DMS114 treated with DMSO at 0.1 percent for 48 hours (cell line): Measurements from ENCODE around the gene POLA1.

ENCODE experiments used
- DNase-seq: peaks from one replicate; lab custom pipeline; 2025; ENCODE audit not compliant: unreplicated experiment; lab: John Stamatoyannopoulos, UW

The POLA1 gene

DNA sequence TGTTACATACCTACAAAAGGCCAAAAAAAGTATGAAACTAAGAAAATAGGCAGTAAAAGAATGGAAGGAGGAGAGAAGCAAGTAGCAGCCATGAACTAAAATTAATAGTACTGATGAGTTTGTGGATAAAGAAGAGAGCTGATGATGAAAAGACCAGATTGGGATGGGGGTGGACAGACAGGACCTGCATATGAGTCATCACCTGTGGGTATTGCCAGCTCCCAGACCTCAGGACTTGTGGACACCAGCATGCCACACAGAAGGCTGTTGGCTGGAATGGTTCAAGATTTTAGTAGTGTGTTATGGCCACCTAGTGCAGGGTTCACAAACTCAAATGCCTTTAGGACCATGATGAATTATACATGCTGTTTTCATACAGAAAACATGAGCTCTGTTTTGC, 263.1 kb downstream of the POLA1 start:
- no peak for DNase-seq

DNA sequence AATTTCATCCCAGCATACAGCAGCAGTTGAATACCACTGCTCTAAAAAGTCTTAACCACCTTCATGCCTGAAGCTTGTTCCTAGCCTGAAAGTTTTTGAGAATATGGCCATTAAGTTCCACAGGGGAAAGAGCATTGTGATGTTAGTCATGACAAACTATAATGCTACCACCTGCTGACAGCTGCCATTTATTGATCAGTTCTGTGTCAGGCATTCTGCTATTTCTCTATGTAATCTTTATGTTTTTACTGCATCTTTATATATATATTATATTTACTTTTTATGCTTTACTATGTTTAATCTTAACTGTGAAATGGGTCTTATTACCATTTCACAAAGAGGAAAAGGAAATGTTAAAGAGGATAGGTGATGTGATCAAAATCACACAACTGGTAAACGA, 268.1 kb downstream of the POLA1 start:
- no peak for DNase-seq

DNA sequence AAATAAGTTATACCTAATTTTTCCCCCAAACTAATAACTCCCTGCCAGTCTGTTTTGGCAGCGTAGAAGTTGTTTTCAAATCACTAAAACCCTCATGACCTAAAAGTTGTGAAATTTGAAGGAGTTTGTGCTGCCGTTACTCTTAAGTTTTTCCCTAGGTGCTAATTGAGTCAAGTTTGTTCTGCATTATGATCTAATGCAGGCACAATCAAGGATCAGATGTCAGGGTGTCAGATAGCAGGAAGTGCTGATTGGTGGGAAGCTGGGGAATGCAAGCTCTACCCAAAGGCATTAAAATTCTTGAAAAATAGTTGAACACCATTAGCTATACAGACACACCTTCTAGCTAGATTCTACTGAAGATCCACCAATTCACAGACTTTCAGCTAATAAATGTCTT, 270.1 kb downstream of the POLA1 start:
- DNase-seq: no peak

DNA sequence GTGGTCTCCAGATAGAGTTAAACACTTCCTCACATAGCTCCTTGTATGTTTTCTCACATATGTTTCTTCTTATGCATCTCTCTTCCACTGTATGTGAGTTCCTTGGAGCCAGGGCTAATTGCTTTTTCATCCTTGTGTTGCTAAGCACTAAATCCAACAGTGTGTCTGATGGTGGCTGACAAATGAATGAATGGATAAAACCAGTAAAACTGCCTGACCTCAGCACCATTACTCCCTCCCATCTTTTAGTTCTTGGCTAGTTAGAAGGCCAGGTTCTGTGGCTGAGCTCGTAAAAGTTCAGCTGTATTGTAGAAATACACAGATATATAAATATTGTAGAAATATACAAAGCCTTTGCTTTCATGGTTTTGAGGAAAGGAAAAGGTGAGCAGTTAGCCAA, 271.7 kb downstream of the POLA1 start:
- DNase-seq: no peak

DNA sequence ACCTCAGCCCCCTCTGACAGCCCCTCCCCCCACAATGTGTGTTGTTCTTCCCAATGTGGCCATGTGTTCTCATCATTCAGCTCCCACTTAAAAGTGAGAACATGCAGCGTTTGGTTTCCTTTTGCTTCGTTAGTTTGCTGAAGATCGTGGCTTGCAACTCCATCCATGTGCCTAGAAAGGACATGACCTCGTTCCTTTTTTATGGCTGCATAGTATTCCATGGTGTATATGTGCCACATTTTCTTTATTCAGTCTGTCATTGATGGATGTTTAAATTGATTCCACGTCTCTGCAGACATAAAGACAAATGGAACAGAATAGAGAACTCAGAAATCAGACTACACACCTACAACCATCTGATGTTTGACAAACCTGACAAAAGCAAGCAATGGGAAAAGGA, 276.1 kb downstream of the POLA1 start:
- DNase-seq: no peak

DNA sequence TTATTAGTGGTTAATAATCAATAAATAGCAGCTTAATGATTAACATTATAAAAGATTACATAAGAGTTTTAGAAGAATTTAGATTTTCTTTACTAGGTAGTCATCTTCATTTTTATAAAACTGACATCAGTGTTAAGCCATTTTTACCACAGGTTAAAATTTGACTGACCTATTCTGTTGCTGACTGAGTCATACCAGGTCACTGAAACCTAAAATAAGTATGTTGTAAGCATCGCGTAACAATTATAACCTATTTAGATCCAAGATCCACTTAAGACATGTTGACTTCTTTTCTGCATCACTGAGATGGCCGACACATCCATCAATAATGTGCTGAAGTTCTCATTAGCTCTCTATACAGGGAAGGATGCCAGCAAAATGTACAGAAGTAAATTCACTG, 285.4 kb downstream of the POLA1 start:
- DNase-seq: no peak

DNA sequence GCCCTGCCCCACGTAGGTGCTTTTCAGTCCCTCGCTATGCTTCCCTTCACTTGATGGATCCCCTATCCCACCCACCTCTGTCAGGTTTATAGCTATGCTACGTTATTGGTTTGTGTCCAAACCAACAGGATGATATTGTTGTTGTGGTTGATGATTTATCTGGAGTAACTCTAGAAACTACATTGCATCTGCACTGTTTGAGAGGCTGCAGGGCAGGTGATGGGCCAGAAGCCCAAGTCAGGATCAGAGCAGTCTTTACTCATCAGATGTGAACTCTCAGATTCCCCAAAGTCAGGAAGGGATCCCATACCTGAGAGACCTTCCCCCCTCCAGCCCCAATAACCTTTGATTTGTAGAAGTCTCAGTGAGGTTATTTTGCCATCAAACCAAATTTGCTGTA, 287.3 kb downstream of the POLA1 start:
- DNase-seq: no peak

DNA sequence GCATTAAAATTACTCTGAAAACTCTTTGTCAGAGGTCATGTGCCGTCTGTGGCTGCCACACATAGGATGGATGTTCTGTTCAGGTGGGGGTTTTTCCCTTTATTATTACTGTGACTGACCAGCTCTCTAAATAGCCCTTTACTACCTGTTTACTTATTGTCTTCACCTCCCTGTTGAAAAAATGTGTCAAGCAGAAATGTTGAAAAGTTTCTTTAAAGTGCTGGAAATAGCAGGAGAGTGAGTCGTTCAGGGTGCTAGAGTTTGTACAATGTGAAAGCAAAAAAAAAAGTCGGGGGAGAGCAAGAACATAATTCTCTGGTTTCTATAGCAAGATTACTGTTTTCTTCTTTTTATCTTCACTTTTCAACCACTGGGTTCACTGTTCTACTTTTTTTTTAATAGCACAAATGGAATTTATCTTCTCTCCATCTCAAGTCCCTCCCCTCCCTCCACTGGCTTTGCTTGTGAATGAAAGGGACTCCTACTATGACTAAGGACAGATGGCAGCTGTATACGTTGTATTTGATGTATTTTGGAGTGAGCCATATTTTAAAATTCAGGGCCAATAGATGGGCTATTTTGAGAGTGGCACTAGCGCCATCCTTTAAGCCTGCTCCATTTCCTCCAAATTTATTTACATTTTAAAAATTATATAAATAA, 288.7 kb downstream of the POLA1 start:
- no peak for DNase-seq

DNA sequence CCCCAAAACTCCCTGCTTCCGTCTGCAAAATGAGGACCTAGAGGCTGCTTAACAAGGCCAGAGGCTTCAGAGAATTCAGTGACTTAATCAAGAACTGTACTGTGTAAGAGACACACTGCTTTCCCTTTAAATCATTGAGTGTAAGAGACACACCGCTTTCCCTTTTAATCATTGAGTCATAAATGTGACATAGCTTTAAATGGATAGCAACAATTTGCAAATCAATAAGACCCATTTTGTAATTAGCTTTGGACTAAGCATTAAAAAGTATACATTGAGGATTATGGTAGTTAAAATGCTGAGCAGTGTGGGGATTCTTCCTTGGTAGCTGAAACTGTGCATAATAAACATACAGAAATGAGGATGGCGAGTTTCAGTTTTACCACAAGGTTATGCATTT, 290.2 kb downstream of the POLA1 start:
- no peak for DNase-seq

DNA sequence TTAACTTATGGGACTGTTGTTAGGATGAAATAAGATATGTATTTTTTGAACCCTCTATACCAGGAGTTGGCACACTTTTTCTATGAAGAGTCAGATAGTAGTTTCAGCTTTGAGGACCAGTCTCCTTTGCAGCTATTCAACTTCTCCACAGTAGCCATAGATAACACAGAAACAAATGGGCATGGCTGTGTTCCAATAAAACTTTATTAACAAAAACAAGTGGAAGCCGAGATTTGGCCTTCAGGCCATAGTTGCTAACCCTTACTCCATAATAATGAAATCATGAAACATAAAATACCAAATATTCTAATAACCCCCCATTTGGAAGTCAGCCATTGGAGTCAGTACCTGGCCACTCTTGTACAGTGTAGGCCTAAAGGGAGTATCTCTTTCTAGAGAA, 291.4 kb downstream of the POLA1 start:
- DNase-seq: no peak

DNA sequence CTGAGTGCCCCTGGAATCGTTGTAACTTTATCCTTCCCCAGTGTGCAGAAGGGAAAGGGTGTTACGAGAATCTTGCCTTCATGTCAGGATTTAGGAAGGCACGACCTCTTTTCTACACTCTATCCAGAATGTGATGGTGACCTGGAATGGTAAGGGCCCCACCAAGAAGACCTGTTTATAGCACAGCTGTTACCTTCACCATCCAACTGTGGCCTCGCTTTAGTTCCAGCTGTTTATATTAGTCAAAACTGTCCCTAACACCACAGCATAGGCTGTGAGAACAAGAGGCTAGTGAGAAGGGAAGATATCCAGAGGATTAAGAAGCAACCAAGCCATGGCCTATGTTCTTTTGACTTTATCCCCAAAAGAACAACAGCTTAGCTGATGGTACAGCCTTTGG, 294.0 kb downstream of the POLA1 start:
- no peak for DNase-seq

DNA sequence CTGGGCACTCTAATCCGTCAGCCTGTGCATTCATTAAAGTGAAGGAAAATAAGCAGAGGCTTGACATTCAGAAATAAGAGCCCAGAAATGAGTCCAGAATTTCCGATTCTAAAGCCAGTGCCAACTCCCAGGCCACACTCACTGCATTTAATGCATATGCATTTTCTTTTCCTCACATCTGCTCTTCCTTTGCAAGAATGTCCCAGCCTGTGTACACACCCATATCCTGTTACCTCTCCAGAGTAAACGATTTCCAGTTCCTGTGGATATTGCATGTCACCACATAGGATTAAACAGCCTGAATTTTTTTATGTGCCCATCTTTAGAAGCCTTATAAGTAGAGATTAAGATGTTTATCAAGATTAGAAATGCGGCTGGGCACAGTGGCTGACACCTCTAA, 294.6 kb downstream of the POLA1 start:
- DNase-seq: no peak

DNA sequence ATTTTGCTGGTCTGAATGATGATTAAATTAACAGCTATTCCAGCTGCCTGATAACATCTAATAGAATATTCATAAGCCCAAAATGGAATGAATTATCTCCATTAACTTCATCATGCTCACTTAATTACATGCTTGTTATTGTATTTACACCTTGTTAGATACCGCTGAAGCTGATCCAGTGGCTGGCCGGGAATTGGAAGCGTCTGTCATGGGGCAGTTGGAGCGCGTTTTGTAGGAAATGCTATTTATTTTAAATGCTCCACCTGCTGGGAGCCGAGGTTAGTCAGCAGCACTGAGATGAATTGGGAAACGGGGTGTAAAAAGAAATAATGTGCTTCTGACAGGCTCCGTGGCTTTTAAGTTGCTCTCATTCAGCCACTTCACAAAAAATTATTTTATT, 296.8 kb downstream of the POLA1 start:
- DNase-seq: no peak

DNA sequence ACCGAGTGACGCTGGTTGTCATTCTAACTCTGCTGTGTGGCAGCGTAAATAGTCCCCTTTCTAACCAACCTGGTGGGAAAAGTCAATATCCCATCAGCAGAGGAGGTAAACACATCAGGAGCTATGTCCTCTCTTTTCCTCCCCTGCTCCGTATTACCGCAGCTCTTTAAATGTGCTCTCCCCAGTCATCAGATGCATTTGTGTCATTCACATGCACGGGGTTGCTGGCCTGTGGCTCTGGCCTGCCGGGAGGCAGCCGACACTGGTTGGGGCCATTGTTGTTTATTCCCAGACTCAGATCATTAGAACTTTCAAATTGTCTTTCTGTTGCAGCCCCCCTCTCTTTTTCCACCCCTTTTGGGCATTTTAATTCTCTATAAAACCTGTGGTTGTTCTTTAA, 300.2 kb downstream of the POLA1 start:
- no peak for DNase-seq

DNA sequence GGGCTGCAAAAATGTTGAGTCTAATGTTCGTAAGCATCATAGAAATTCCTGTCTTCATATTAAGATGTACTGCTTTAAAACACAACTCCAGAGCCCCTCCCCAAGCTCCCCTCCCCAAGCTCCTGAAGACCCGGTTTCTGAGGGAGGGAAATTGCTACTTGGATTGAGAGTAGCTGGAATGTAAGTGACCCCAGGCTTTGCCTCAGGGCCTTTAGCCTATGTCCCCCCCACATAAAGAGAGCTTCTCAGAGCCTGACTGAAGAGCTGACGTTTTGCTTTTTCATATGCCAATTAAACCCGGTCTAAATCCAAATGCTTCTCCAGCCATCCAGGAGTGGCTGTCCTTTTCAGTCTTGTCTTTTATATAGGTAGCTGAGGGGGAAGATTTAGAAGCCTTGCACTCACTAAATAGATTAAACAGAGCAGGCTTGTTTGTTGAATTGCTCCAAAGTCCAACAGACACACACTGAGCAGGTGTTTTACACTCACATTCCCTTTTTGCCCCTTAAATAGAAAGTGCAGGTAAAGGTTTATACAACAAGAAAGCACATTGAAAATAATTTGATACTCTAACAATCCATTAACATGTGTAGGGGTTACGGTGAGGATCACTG, 302.5 kb downstream of the POLA1 start:
- DNase-seq: no peak

DNA sequence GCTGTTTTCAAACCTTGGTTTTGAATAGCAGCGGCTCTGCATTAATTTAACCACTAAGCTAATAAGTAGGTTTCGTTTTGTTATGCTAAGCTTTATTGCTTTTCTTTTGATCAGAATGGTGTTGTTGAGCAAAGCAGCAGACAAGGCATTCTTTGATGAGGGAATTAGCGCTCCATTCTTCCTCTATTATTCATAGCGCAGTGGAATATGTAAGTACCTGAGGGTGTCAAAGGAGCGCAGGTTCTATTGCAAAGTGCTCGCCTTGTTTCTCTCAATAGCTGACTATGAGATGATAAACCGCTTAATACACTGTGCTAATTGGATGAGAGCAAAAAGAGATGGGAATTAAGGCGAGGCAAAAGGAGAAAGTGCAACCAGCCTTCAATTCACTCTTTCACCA, 305.8 kb downstream of the POLA1 start:
- no peak for DNase-seq

DNA sequence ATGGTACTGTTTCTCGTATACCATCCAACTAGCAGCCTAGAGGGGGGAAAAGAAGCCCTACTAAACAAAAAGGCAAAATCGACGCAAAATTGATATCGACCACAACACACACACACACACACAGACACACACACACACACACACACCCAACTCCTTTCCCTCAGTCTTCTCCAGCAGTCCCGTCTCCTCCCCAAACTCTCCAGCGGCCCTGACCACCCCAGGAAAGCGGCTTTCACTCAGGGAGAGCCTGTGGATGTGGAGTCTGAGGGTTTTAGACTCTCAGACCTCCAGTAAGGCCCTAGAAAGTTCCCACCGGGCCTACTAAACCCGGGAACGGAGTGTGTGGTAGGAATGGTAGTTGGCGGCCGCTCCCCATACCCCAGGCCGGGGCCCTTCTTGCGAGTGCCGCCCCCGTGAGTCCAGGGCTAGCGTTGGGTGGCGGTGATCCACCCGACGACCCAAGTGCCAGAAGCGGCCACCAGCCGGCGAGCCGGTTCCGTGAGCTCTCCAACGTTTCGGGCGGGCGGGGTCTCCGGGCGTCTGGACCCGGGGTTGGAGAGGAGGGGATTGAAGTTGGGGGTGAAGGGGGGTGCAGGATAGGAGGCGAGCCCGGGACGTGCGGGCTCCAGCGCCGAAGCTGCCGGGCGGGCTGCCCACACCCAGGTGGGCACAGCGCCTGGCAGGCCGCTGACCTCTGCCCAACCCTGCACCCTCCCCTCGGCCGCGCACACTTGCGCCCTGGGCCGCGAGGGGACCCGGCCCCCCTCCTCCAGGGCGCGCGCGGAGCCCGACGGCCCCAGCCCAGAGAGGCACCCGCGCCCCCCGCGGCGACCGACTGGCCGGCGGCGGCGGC, 308.3 kb downstream of the POLA1 start:
- no peak for DNase-seq

DNA sequence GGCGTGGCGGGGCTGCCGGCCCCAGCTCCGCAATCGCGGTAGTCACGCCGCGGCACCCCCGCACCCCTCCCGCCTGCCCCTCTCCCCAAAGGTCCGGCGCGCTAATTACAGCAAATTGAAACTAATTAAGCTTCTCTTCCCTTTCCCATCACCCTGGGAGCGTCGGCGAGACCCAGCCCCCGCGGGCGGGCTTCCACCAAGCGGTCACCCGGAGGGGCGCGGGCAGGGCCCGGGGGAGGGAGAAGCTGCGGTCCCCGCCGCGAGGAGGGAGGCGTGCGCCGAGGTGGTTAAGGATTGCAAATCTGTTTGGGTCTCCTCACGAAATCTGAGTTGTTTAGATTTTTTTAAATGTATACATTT, 308.9 kb downstream of the POLA1 start:
- no peak for DNase-seq

DNA sequence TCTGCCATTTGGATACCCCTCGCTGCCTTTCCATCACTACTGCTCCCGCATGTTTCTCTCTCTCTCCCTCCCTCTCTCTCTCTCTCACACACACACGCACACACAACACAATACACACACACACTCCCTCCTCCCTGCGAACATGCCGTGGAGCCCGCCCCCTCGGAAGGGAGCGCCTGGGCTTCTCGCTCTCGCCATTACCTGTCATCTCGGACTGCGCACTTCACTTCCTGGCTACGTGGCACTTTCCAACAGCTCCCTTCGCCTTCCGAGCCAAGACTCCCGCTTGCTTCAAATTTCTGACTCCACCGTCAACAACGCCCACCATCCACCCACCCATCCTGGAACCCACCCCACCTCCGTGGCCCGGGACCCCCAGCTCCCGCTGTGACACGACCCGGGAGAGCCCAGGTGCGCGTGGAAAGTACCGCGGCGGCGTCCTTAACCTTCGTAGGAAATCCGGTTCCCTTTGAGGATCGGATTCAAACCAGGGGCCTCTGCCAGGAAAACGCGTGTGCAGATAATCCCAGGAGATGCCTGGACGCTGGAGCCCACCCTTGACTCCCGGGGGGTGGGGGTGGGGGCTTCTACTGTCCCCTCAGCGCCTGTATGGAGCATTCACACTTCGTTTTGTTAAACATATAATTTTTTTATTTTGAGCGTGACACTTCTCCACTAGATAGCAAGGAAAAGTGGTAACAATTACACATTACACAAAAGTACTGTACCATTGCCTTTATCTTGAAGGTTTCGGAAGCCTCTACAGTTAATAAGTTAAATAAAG, 309.5 kb downstream of the POLA1 start:
- no peak for DNase-seq

DNA sequence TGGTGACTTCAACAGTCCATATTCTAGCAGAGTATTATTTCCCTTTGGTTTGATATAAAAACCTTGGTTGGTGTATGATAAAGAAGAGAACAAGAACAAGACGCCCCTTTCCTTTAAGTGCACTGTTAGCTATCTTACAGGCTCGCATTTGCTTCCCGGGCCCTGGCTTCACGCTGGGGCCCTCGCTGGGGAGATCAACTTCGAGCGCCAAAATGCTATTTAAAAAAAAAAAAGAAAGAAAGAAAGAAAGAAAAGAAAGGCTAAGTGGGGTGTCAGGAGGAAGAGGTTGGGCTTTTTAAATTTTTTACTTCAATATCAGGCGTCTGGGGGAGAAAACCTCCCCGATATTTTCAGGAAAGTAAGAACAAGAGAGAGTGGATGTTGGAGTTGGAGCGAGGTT, 310.3 kb downstream of the POLA1 start:
- DNase-seq: no peak

DNA sequence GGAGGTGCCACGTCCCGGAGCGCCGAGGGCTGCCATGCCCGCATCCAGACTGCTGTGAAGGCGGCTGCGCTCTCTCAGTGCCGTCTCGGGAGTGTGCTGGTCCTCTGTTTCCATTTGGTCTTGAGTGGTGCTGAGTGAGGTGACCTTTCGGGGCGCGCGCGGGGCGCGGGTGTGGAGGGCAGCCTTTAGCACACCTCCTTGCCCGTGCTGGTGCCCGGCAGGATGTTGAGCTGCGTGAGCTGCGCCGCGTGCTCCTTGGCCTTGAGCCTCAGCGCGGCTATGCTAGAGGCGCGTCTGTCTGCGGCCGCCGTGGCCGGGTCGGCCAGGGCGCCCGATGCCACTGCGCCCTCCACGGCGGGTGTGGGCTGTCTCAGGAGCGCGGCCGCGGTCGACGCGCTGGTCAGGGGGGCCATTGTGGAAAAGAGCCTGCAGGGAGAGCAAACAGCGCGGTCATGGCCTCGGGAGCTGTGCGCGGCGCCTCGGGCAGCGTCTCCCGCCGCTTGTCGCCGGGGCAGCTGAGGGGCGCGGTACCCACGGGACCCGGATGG, 310.8 kb downstream of the POLA1 start:
- no peak for DNase-seq

DNA sequence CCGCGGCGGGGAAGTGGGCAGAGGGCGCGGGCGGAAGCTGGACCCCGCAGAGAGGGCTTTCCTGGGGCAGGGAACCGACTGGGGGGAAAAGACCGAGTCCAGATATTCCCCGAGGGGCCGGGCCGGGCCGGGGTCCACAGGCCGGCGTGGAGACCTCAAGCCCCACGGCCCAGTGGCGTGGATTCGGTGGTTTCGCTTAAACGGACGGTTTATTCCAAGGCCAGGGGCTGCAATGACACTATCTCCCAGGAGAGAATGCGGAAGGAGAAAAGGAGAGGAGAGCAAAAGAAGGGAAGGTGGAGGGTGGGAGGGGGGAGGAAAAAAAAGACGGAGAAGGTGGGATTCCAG, 311.3 kb downstream of the POLA1 start:
- DNase-seq: no peak
